ENCODE results near the gene SHH. TPM values are rescaled to one million over a fixed set of nuclear protein-coding genes. Genes with fewer than 3 reads are reported as not detected.
A peak's percentile ranks its signal among the peaks of the same experiment; 100 is the strongest.

The SHH gene
- total RNA-seq, 4 donors from 2014 or later = not detected

DNA sequence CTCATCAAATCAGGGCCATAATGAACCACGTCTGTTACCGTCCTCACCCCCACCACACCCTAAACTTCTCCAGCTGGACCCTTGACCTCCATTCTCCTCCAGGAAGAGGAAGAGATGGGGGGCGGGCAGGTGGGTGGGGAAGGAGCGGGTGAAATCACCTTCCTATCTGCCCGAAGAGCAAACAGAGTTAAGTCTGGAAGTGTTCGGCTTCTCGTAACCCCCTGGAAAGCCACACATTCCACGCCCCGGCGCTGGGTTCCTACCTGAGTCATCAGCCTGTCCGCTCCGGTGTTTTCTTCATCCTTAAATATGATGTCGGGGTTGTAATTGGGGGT is 736 bp downstream of the SHH start:
- TF ChIP-seq, protein P1, sequence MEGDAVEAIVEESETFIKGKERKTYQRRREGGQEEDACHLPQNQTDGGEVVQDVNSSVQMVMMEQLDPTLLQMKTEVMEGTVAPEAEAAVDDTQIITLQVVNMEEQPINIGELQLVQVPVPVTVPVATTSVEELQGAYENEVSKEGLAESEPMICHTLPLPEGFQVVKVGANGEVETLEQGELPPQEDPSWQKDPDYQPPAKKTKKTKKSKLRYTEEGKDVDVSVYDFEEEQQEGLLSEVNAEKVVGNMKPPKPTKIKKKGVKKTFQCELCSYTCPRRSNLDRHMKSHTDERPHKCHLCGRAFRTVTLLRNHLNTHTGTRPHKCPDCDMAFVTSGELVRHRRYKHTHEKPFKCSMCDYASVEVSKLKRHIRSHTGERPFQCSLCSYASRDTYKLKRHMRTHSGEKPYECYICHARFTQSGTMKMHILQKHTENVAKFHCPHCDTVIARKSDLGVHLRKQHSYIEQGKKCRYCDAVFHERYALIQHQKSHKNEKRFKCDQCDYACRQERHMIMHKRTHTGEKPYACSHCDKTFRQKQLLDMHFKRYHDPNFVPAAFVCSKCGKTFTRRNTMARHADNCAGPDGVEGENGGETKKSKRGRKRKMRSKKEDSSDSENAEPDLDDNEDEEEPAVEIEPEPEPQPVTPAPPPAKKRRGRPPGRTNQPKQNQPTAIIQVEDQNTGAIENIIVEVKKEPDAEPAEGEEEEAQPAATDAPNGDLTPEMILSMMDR (IDR thresholded peaks at IDR 0.05) = no peak
- TF ChIP-seq POLR2A (IDR thresholded peaks at IDR 0.05) = no peak
- intact Hi-C loops (cut with DNase I) = no loop called here
- H3K27me3 ChIP-seq = peaks cover 23 to 100% (median 54%) of the 10 kb centered on the region in 4 donors
- 3 to 6% methylated on average over 8 to 12 of the region's 13 CpGs for WGBS, 2 donors
- H3K27ac ChIP-seq = no peak overlapping the region
- no peak for DNase-seq
- no peak overlapping the region for H3K4me3 ChIP-seq
- H3K36me3 ChIP-seq = no peaks in the 10 kb centered on the region
- peaks cover 13 to 51% (median 27%) of the 10 kb centered on the region in 3 donors for H3K4me1 ChIP-seq
- H3K9me3 ChIP-seq = no peaks in the 10 kb centered on the region

- 1 to 13% methylated on average over 18 to 19 of the region's 21 CpGs for WGBS, 2 donors
- no peaks in the 10 kb centered on the region for H3K36me3 ChIP-seq
- no peak overlapping the region for H3K4me3 ChIP-seq
- H3K27ac ChIP-seq = no peak overlapping the region
- TF ChIP-seq, protein P1 (IDR thresholded peaks at IDR 0.05) = no peak
- no peak for TF ChIP-seq POLR2A (IDR thresholded peaks at IDR 0.05)
- no peak for DNase-seq
- peaks cover 15 to 56% (median 28%) of the 10 kb centered on the region in 3 donors for H3K4me1 ChIP-seq
- peaks cover 24 to 100% (median 55%) of the 10 kb centered on the region in 4 donors for H3K27me3 ChIP-seq
- intact Hi-C loops (cut with DNase I) = no loop called here
- no peaks in the 10 kb centered on the region for H3K9me3 ChIP-seq
These were observed 1.3 kb downstream of the SHH start for GRCh38 chr7:155810770-155811559.

DNA sequence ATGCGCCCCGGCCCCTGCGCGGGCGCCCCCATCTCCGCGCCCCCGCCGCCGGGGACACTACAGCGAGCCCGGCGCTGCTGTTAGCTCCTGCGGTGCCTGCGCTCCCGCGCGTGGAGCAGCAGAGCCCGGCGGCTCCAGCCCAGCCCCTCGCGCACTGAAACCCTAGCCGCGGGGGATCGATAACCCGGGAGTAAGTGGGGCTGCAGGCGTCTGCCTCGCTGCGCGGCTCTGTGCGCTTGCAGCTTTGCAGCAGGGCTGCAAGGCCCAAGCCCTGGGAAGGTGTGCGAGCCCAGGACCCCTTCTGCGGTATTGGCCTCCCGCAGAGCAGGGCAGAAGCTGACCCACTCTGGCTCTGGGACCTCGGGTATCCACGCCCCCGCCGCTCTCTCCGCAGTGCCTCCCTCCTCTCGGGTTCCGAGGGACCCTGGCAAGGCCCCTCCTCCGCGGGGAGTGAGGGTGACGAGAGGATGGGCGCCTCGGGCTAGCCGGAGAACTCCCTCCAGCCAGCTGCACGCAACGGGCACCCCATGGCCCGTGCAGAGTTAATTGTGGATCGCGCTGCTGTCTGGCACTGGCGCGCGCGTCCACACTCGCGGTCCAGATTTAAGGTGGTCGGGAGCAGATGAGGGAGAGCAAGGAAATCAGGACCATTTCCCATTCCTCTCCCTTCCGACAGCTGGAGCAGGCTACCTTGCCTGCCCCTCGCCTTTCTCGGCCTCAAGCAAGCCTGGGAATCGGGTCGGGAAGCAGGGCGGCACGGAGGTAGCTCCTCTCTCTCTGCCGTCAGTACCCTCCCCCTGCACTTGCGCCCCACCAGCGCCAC is 2.1 kb downstream of the SHH start:
- H3K27me3 ChIP-seq = peaks cover 29 to 100% (median 53%) of the 10 kb centered on the region in 4 donors
- WGBS, 2 donors = 6% methylated on average over 19 of the region's 69 CpGs; no CpG with 5 or more reads in 1 of the 2 donors
- H3K4me3 ChIP-seq = peak overlapping the region in 2 of 4 donors; percentile 24 to 49
- DNase-seq = no peak
- no peak for TF ChIP-seq POLR2A (IDR thresholded peaks at IDR 0.05)
- H3K27ac ChIP-seq = no peak overlapping the region
- H3K36me3 ChIP-seq = no peaks in the 10 kb centered on the region
- intact Hi-C loops (cut with DNase I) = no loop called here
- H3K4me1 ChIP-seq = peaks cover 22 to 65% (median 36%) of the 10 kb centered on the region in 3 donors
- H3K9me3 ChIP-seq = no peaks in the 10 kb centered on the region

- Histone ChIP-seq H3K4me1 (peaks cover 28 to 72% (median 44%) of the 10 kb centered on the region in 3 donors), H3K36me3 (no peaks in the 10 kb centered on the region), H3K27me3 (peaks cover 29 to 100% (median 51%) of the 10 kb centered on the region in 4 donors), H3K27ac (no peak overlapping the region), H3K9me3 (no peaks in the 10 kb centered on the region), H3K4me3 (peak overlapping the region in 2 of 4 donors; percentile 24 to 49)
- 0 to 2% methylated on average over 1 to 21 of the region's 43 CpGs for WGBS, 2 donors
- intact Hi-C loops (cut with DNase I) = no loop called here
- TF ChIP-seq, protein P1 (IDR thresholded peaks at IDR 0.05) = no peak
- no peak for TF ChIP-seq POLR2A (IDR thresholded peaks at IDR 0.05)
- no peak for DNase-seq
These were observed 2.8 kb downstream of the SHH start for GRCh38 chr7:155809332-155809946.

GRCh38 chr7:155808549-155809331 is 3.5 kb downstream of the SHH start:
- intact Hi-C loops (cut with DNase I) = no loop called here
- H3K36me3 ChIP-seq = no peaks in the 10 kb centered on the region
- no peak for TF ChIP-seq POLR2A (IDR thresholded peaks at IDR 0.05)
- TF ChIP-seq, protein P1 (IDR thresholded peaks at IDR 0.05) = no peak
- H3K4me3 ChIP-seq = peak overlapping the region in 2 of 4 donors; percentile 24 to 49
- no peaks in the 10 kb centered on the region for H3K9me3 ChIP-seq
- H3K4me1 ChIP-seq = peaks cover 30 to 79% (median 51%) of the 10 kb centered on the region in 3 donors
- H3K27ac ChIP-seq = no peak overlapping the region
- 0 to 1% methylated on average over 9 to 36 of the region's 64 CpGs for WGBS, 2 donors
- DNase-seq = no peak
- H3K27me3 ChIP-seq = peaks cover 29 to 100% (median 50%) of the 10 kb centered on the region in 4 donors
